HepG2 (cell line): ENCODE results near the gene ELF1. TPM values are rescaled to one million over a fixed set of nuclear protein-coding genes. Genes with fewer than 3 reads are reported as not detected.

Experiments used
- AKNA ChIP-seq: sonication (generic); formaldehyde crosslinking; IDR thresholded peaks from 2 replicates; pipeline ENCODE4 v1.4.0; 2020; ENCODE audit warnings: missing genetic modification reagents, borderline replicate concordance
- ASH2L ChIP-seq: fragments of 300-600, 200-600 bp; sonication (generic); IDR thresholded peaks from 2 replicates; pipeline ENCODE4 v1.7.0; 2017; ENCODE audit warnings: low read depth, mild to moderate bottlenecking, moderate library complexity, mixed read lengths, low read length; ENCODE audit not compliant: insufficient read length
- CHD4 ChIP-seq: fragments of 200-600 bp; sonication (generic); IDR thresholded peaks from 2 replicates; pipeline ENCODE4 v1.7.0; 2017; ENCODE audit warnings: mild to moderate bottlenecking, low read length, borderline replicate concordance
- FOXO4 ChIP-seq: sonication (generic); formaldehyde crosslinking; conservative IDR thresholded peaks from 2 replicates; pipeline ENCODE4 v1.8.1; 2023; ENCODE audit warnings: missing genetic modification reagents
- KDM2A ChIP-seq: sonication (generic); formaldehyde crosslinking; IDR thresholded peaks from 2 replicates; pipeline ENCODE4 v1.4.0; 2020; ENCODE audit warnings: low read depth, missing genetic modification reagents, borderline replicate concordance
- MYPOP ChIP-seq: sonication (generic); formaldehyde crosslinking; IDR thresholded peaks from 2 replicates; pipeline ENCODE4 v1.8.1; 2023; ENCODE audit warnings: mild to moderate bottlenecking, moderate library complexity, missing genetic modification reagents
- PCBP1 ChIP-seq: fragments of 200-400 bp; formaldehyde crosslinking; IDR thresholded peaks from 2 replicates; pipeline ENCODE4 v1.6.1; 2017; ENCODE audit warnings: mild to moderate bottlenecking, low read depth, low read length, borderline replicate concordance
- PLRG1 ChIP-seq: fragments of 450-650 bp; conservative IDR thresholded peaks from 2 replicates; pipeline ENCODE4 v1.6.1; 2016
- POLR2AphosphoS2 ChIP-seq: IDR thresholded peaks from 2 replicates; pipeline ENCODE4 v1.6.1; 2011; ENCODE audit warnings: low read depth, low read length, improper control_type of control experiment
- RFX1 ChIP-seq: fragments of 450-650 bp; IDR thresholded peaks from 2 replicates; pipeline ENCODE4 v1.6.1; 2017
- SIN3A ChIP-seq: IDR thresholded peaks from 2 replicates; pipeline ENCODE4 v1.6.1; 2011; ENCODE audit warnings: low read depth, mild to moderate bottlenecking, control low read depth, low read length, borderline replicate concordance
- THRA ChIP-seq: sonication (generic); formaldehyde crosslinking; IDR thresholded peaks from 2 replicates; pipeline ENCODE4 v1.4.0; 2020; ENCODE audit warnings: missing genetic modification reagents, borderline replicate concordance
- ZNF281 ChIP-seq: sonication (generic); formaldehyde crosslinking; IDR thresholded peaks from 2 replicates; pipeline ENCODE4 v1.4.0; 2020; ENCODE audit warnings: missing genetic modification reagents, borderline replicate concordance
- ZNF34 ChIP-seq: sonication (generic); formaldehyde crosslinking; IDR thresholded peaks from 2 replicates; pipeline ENCODE4 v1.4.0; 2020; ENCODE audit warnings: mild to moderate bottlenecking, missing genetic modification reagents, borderline replicate concordance
- ZNF550 ChIP-seq: sonication (generic); formaldehyde crosslinking; IDR thresholded peaks from 2 replicates; pipeline ENCODE4 v1.4.0; 2020; ENCODE audit warnings: mild to moderate bottlenecking, missing genetic modification reagents, borderline replicate concordance
- ZSCAN25 ChIP-seq: sonication (generic); formaldehyde crosslinking; IDR thresholded peaks from 2 replicates; pipeline ENCODE4 v1.8.0; 2022; ENCODE audit warnings: mild to moderate bottlenecking, missing genetic modification reagents
- polyA plus RNA-seq, 8 experiments: library from polyadenylated mRNA; depleted of rRNA in 3 of 8; stranded (reverse) in 7 of 8; unstranded in 1 of 8; fragments of >200 nt; fragmentation: Illumina TruSeq in 4 of 8; extraction: Trizol in 4 of 8; gene quantifications; 2 replicates each; pipeline versions ENCODE4 v1.2.1 to v1.2.3, GENCODE V29; 2011 to 2016; ENCODE audit warnings: low read depth in 4 of 8, missing spikeins in 1 of 8, mixed read lengths in 1 of 8; ENCODE audit not compliant: insufficient read depth in 1 of 8
- total RNA-seq, 5 experiments: library from RNA; depleted of rRNA; stranded (reverse); fragments of >200 nt; fragmentation: Illumina TruSeq; extraction: Trizol; gene quantifications; 2 replicates each; pipeline ENCODE4 v1.2.3, GENCODE V29; 2016; ENCODE audit warnings: low read depth in 1 of 5

The ELF1 gene
- total and polyA plus RNA-seq, 2 of the 13 experiments (the other 11 are each of a cell fraction or from before 2014, with no cell fraction given), result 24.6 to 71.5 TPM

GRCh38 chr13:40895227-40896184 lies 123.6 kb downstream of the ELF1 start (continued):
- TF ChIP-seq ZNF281 (CRISPR knock-in tag) (no peak), RFX1 (no peak), PCBP1 (no peak), FOXO4 (CRISPR knock-in tag) (no peak), AKNA (CRISPR knock-in tag) (no peak), KDM2A (CRISPR knock-in tag) (no peak), ZNF550 (CRISPR knock-in tag) (no peak), POLR2AphosphoS2 (no peak), CHD4 (no peak), ZSCAN25 (CRISPR knock-in tag) (no peak), ASH2L (peak; percentile 46), SIN3A (no peak), PLRG1 (no peak), THRA (CRISPR knock-in tag) (peak; percentile 26; the same call in 1 of the 2 replicates), ZNF34 (CRISPR knock-in tag) (no peak), MYPOP (CRISPR knock-in tag) (peak; percentile 27; the same call in 1 of the 2 replicates)
